Limb (tissue), 2 donors: ENCODE measurements around the gene FBXL5.

ENCODE experiments used
- DNase-seq, 2 donors: peaks; one replicate each; pipeline ENCODE4 v3.0.0-alpha.2; 2016; ENCODE audit errors: extremely low spot score in 2 of 2

FBXL5 gene

GRCh38 chr4:15655223-15656037, at the start of gene FBXL5:
TSS of gene FBXL5 (minus strand) at chr4:15655357. CDS start at chr4:15655287, 70 bp downstream.
- peak; percentile 90 to 91 for DNase-seq

GRCh38 chr4:15704129-15704528, 49.0 kb upstream of the FBXL5 start:
- DNase-seq, result no peak

- no peak for DNase-seq
These were observed 48.3 kb upstream of the FBXL5 start for GRCh38 chr4:15703439-15703838.

- DNase-seq, result peak in 1 of 2 donors; percentile 71
These were observed 47.8 kb upstream of the FBXL5 start, which contains the start of gene BST1 for GRCh38 chr4:15702941-15703403. TSS of gene BST1 (plus strand) at chr4:15703065. CDS start at chr4:15703145, 80 bp downstream.

- DNase-seq, result no peak
These were observed 41.7 kb upstream of the FBXL5 start for GRCh38 chr4:15696866-15697265.

- no peak for DNase-seq
These were observed 40.6 kb upstream of the FBXL5 start for GRCh38 chr4:15695729-15696128.

GRCh38 chr4:15695240-15695699, 40.1 kb upstream of the FBXL5 start:
- DNase-seq, result no peak

GRCh38 chr4:15694431-15694830, 39.3 kb upstream of the FBXL5 start:
- no peak for DNase-seq

GRCh38 chr4:15692602-15693001, 37.4 kb upstream of the FBXL5 start:
- DNase-seq, result no peak

GRCh38 chr4:15691346-15692135, 36.4 kb upstream of the FBXL5 start:
- no peak for DNase-seq

- no peak for DNase-seq
These were observed 35.1 kb upstream of the FBXL5 start for GRCh38 chr4:15690020-15690809.

GRCh38 chr4:15689540-15689939, 34.4 kb upstream of the FBXL5 start:
- no peak for DNase-seq

GRCh38 chr4:15688051-15688450, 32.9 kb upstream of the FBXL5 start:
- no peak for DNase-seq

GRCh38 chr4:15684498-15684897, 29.3 kb upstream of the FBXL5 start:
- DNase-seq, result no peak

- no peak for DNase-seq
These were observed 28.0 kb upstream of the FBXL5 start for GRCh38 chr4:15683143-15683495.

- no peak for DNase-seq
These were observed 27.3 kb upstream of the FBXL5 start for GRCh38 chr4:15682242-15683142.

GRCh38 chr4:15681372-15682241, 26.4 kb upstream of the FBXL5 start, which contains the start of gene FAM200B:
TSS of gene FAM200B (plus strand) at chr4:15681827. CDS start at chr4:15686978, 5,151 bp downstream.
- peak; percentile 98 to 100 for DNase-seq

GRCh38 chr4:15681067-15681371, 25.9 kb upstream of the FBXL5 start:
- no peak for DNase-seq

- no peak for DNase-seq
These were observed 22.4 kb upstream of the FBXL5 start for GRCh38 chr4:15677507-15677988.
